ENCODE results near the gene XNDC1N.

DNA sequence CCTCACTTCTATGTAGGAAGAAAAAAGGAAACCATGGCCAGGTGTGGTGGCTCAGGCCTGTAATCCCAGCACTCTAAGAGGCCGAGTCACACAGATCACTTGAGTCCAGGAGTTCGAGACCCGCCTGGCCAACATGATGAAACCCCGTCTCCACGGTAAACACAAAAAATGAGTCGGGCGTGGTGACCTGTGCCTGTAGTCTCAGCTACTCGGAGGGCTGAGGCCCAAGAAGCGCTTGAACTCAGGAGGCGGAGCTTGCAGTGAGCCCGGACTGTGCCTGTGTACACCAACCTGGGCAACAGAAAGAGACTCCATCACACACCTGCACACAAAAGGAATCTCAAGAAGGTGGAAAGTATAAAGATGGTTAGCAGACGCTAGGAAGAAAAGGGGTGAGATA, 32.4 kb downstream of the XNDC1N start:
- no peak for TF ChIP-seq CTCF (conservative IDR thresholded peaks at IDR 0.05; ENCODE audit: low read depth, low read length)
- TF ChIP-seq EZH2 (IDR thresholded peaks at IDR 0.05; ENCODE audit: borderline replicate concordance, low read depth, low read length, poor library complexity, severe bottlenecking): no peak

Measured in A673 (cell line).